ENCODE measurements around the gene SRF. TPM values are rescaled to one million over a fixed set of nuclear protein-coding genes. Genes with fewer than 3 reads are reported as not detected.
A peak's percentile ranks its signal among the peaks of the same experiment; 100 is the strongest.

SRF gene
- total RNA-seq, 1 experiment from 2014 or later: 46.2 TPM

DNA sequence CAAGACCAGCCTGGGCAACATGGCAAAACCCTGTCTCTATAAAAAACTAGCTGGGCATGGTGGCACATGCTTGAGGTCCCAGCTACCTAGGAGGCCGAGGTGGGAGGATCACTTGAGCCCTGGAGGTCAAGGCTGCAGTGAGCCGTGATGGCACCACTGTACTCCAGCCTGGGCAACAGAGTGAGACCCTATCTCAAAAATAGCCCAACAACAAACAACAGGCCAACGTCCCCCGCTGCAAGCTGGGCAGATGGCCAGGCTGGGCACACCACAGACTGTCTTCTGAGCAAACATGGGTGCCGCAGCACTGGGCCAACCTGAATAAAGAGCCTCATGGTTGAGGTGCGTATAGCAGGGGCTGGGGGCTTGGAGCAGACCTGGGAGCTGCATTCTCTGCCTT, 46.6 kb upstream of the SRF start:
- TF ChIP-seq, protein P1, sequence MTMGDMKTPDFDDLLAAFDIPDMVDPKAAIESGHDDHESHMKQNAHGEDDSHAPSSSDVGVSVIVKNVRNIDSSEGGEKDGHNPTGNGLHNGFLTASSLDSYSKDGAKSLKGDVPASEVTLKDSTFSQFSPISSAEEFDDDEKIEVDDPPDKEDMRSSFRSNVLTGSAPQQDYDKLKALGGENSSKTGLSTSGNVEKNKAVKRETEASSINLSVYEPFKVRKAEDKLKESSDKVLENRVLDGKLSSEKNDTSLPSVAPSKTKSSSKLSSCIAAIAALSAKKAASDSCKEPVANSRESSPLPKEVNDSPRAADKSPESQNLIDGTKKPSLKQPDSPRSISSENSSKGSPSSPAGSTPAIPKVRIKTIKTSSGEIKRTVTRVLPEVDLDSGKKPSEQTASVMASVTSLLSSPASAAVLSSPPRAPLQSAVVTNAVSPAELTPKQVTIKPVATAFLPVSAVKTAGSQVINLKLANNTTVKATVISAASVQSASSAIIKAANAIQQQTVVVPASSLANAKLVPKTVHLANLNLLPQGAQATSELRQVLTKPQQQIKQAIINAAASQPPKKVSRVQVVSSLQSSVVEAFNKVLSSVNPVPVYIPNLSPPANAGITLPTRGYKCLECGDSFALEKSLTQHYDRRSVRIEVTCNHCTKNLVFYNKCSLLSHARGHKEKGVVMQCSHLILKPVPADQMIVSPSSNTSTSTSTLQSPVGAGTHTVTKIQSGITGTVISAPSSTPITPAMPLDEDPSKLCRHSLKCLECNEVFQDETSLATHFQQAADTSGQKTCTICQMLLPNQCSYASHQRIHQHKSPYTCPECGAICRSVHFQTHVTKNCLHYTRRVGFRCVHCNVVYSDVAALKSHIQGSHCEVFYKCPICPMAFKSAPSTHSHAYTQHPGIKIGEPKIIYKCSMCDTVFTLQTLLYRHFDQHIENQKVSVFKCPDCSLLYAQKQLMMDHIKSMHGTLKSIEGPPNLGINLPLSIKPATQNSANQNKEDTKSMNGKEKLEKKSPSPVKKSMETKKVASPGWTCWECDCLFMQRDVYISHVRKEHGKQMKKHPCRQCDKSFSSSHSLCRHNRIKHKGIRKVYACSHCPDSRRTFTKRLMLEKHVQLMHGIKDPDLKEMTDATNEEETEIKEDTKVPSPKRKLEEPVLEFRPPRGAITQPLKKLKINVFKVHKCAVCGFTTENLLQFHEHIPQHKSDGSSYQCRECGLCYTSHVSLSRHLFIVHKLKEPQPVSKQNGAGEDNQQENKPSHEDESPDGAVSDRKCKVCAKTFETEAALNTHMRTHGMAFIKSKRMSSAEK (CRISPR knock-in tag; IDR thresholded peaks at IDR 0.05; ENCODE audit: borderline replicate concordance): no peak
- TF ChIP-seq JUN (CRISPR knock-in tag; IDR thresholded peaks at IDR 0.05) (no peak), ESRRA (CRISPR knock-in tag; IDR thresholded peaks at IDR 0.05; ENCODE audit: borderline replicate concordance) (no peak), ZNF121 (CRISPR knock-in tag; IDR thresholded peaks at IDR 0.05) (peak; percentile 94)
- TF ChIP-seq, protein P2, sequence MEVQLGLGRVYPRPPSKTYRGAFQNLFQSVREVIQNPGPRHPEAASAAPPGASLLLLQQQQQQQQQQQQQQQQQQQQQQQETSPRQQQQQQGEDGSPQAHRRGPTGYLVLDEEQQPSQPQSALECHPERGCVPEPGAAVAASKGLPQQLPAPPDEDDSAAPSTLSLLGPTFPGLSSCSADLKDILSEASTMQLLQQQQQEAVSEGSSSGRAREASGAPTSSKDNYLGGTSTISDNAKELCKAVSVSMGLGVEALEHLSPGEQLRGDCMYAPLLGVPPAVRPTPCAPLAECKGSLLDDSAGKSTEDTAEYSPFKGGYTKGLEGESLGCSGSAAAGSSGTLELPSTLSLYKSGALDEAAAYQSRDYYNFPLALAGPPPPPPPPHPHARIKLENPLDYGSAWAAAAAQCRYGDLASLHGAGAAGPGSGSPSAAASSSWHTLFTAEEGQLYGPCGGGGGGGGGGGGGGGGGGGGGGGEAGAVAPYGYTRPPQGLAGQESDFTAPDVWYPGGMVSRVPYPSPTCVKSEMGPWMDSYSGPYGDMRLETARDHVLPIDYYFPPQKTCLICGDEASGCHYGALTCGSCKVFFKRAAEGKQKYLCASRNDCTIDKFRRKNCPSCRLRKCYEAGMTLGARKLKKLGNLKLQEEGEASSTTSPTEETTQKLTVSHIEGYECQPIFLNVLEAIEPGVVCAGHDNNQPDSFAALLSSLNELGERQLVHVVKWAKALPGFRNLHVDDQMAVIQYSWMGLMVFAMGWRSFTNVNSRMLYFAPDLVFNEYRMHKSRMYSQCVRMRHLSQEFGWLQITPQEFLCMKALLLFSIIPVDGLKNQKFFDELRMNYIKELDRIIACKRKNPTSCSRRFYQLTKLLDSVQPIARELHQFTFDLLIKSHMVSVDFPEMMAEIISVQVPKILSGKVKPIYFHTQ (CRISPR knock-in tag; IDR thresholded peaks at IDR 0.05): no peak
- no peaks in the 10 kb centered on the region for H3K9me3 Mint-ChIP-seq
- CTCF ChIA-PET: interaction anchor here (1.1 to 4.1 kb wide), 5 partner anchors 19 to 213 kb away, joined by 3 to 24 read pairs (median 3); partner anchors contain the start of gene PTK7
- POLR2A ChIA-PET: interaction anchor here (0.6 kb wide), 1 partner anchor 49 kb away, joined by 3 read pairs; the partner anchor contains the start of gene PTK7
- no peak overlapping the region for H3K4me3 Mint-ChIP-seq
- H3K4me1 Mint-ChIP-seq: peaks cover 46% of the 10 kb centered on the region
- no peak overlapping the region for H3K27ac Mint-ChIP-seq
- no peaks in the 10 kb centered on the region for H3K36me3 Mint-ChIP-seq
- ATAC-seq: no peak
- H3K27me3 Mint-ChIP-seq (ENCODE audit: low read depth): no peaks in the 10 kb centered on the region
- no peak for DNase-seq (ENCODE audit: low spot score)

DNA sequence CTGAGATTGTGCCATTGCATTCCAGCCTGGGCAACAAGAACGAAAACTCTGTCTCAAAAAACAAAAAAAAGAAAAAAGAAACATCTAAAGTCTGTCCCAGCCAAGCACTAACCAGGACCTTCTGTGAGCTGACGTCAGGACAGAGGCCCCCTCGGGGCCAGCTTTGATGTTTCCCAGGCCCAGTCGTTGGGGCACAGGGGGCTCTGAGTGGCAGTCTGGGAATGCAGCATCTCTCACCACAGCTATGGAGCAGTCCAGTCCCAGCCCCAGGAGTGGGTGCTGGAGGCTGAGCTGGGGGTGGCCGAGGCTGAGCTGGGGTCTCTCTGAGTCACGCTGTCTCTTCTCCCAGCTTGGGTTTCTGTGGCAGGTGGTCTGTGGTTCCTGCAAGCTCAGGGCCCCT, 46.0 kb upstream of the SRF start:
- ATAC-seq: no peak
- no peaks in the 10 kb centered on the region for H3K9me3 Mint-ChIP-seq
- peaks cover 50% of the 10 kb centered on the region for H3K4me1 Mint-ChIP-seq
- H3K27ac Mint-ChIP-seq: no peak overlapping the region
- ChIA-PET POLR2A (interaction anchor here (0.6 to 0.8 kb wide), 2 partner anchors 28 to 49 kb away, joined by 3 read pairs; partner anchors contain the start of gene PTK7), CTCF (interaction anchor here (1.1 to 4.1 kb wide), 4 partner anchors 18 to 50 kb away, joined by 3 to 24 read pairs (median 4); partner anchors contain the start of gene PTK7)
- DNase-seq (ENCODE audit: low spot score): no peak
- no peak overlapping the region for H3K4me3 Mint-ChIP-seq
- TF ChIP-seq, protein P3, sequence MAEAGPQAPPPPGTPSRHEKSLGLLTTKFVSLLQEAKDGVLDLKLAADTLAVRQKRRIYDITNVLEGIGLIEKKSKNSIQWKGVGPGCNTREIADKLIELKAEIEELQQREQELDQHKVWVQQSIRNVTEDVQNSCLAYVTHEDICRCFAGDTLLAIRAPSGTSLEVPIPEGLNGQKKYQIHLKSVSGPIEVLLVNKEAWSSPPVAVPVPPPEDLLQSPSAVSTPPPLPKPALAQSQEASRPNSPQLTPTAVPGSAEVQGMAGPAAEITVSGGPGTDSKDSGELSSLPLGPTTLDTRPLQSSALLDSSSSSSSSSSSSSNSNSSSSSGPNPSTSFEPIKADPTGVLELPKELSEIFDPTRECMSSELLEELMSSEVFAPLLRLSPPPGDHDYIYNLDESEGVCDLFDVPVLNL (CRISPR knock-in tag; IDR thresholded peaks at IDR 0.05; ENCODE audit: borderline replicate concordance, low read depth): no peak
- TF ChIP-seq, protein P4, sequence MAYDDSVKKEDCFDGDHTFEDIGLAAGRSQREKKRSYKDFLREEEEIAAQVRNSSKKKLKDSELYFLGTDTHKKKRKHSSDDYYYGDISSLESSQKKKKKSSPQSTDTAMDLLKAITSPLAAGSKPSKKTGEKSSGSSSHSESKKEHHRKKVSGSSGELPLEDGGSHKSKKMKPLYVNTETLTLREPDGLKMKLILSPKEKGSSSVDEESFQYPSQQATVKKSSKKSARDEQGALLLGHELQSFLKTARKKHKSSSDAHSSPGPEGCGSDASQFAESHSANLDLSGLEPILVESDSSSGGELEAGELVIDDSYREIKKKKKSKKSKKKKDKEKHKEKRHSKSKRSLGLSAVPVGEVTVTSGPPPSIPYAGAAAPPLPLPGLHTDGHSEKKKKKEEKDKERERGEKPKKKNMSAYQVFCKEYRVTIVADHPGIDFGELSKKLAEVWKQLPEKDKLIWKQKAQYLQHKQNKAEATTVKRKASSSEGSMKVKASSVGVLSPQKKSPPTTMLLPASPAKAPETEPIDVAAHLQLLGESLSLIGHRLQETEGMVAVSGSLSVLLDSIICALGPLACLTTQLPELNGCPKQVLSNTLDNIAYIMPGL (CRISPR knock-in tag; IDR thresholded peaks at IDR 0.05): no peak
- no peak for TF ChIP-seq SMAD3 (CRISPR knock-in tag; IDR thresholded peaks at IDR 0.05; ENCODE audit: borderline replicate concordance)
- no peak for TF ChIP-seq GABPB1 (CRISPR knock-in tag; IDR thresholded peaks at IDR 0.05)
- TF ChIP-seq TEAD1 (CRISPR knock-in tag; IDR thresholded peaks at IDR 0.05): no peak
- H3K36me3 Mint-ChIP-seq: 0 out of 2 replicates have a peak, but pooled peaks cover under 1% of the 10 kb centered on the region
- H3K27me3 Mint-ChIP-seq (ENCODE audit: low read depth): no peaks in the 10 kb centered on the region

DNA sequence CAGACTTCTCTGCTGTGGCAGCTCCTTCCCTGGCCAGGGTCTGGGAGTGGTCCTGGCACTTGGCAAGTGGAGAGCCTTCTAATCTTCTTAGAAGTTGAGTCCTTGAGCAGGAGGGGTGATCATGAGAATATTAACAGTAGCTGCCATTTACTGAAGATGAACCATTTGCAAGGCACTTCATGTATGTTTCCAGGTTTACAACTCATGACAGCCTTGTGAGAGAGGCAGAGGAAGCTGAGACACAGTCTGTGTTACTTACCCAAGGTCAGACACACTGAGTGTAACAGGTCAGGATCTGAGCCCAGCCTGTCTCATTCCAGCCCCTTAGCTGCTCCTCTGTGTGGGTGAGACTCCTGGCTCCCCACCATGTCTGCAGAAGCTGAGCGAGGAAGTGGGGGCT, 45.5 kb upstream of the SRF start:
- no peaks in the 10 kb centered on the region for H3K27me3 Mint-ChIP-seq (ENCODE audit: low read depth)
- peaks cover 49% of the 10 kb centered on the region for H3K4me1 Mint-ChIP-seq
- H3K36me3 Mint-ChIP-seq: peaks cover 5% of the 10 kb centered on the region; the same call in 1 of the 2 replicates
- CTCF ChIA-PET: interaction anchor here (1.1 to 4.1 kb wide), 4 partner anchors 18 to 51 kb away, joined by 3 to 24 read pairs (median 4); partner anchors contain the start of gene PTK7
- no peak overlapping the region for H3K4me3 Mint-ChIP-seq
- ATAC-seq (no peak), DNase-seq (ENCODE audit: low spot score) (no peak)
- POLR2A ChIA-PET: interaction anchor here (0.8 kb wide), 1 partner anchor 28 kb away, joined by 3 read pairs; no protein-coding TSS in a partner anchor
- H3K27ac Mint-ChIP-seq: peak overlapping the region; percentile 82
- H3K9me3 Mint-ChIP-seq: no peaks in the 10 kb centered on the region
- no peak for TF ChIP-seq SOX15 (CRISPR knock-in tag; IDR thresholded peaks at IDR 0.05)
- no peak for TF ChIP-seq JUN (CRISPR knock-in tag; IDR thresholded peaks at IDR 0.05)
- TF ChIP-seq, protein P5, sequence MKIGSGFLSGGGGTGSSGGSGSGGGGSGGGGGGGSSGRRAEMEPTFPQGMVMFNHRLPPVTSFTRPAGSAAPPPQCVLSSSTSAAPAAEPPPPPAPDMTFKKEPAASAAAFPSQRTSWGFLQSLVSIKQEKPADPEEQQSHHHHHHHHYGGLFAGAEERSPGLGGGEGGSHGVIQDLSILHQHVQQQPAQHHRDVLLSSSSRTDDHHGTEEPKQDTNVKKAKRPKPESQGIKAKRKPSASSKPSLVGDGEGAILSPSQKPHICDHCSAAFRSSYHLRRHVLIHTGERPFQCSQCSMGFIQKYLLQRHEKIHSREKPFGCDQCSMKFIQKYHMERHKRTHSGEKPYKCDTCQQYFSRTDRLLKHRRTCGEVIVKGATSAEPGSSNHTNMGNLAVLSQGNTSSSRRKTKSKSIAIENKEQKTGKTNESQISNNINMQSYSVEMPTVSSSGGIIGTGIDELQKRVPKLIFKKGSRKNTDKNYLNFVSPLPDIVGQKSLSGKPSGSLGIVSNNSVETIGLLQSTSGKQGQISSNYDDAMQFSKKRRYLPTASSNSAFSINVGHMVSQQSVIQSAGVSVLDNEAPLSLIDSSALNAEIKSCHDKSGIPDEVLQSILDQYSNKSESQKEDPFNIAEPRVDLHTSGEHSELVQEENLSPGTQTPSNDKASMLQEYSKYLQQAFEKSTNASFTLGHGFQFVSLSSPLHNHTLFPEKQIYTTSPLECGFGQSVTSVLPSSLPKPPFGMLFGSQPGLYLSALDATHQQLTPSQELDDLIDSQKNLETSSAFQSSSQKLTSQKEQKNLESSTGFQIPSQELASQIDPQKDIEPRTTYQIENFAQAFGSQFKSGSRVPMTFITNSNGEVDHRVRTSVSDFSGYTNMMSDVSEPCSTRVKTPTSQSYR (CRISPR knock-in tag; IDR thresholded peaks at IDR 0.05): no peak
- TF ChIP-seq GRHL2 (CRISPR knock-in tag; IDR thresholded peaks at IDR 0.05; ENCODE audit: insufficient replicate concordance, severe bottlenecking): no peak
- no peak for TF ChIP-seq MXD4 (CRISPR knock-in tag; IDR thresholded peaks at IDR 0.05; ENCODE audit: borderline replicate concordance)
- TF ChIP-seq ZNF423 (CRISPR knock-in tag; IDR thresholded peaks at IDR 0.05): no peak
- no peak for TF ChIP-seq ZNF219 (CRISPR knock-in tag; IDR thresholded peaks at IDR 0.05; ENCODE audit: borderline replicate concordance)
- no peak for TF ChIP-seq ETV6 (CRISPR knock-in tag; IDR thresholded peaks at IDR 0.05)

All from WTC11 (cell line).